ENCODE measurements around the gene ATG2B. TPM values are rescaled to one million over a fixed set of nuclear protein-coding genes. Genes with fewer than 3 reads are reported as not detected.

The ATG2B gene
- total and polyA plus RNA-seq, 4 experiments from 2014 or later = 1.0 to 37.8 (median 15.8) TPM

GRCh38 chr14:96229315-96229714, 133.8 kb downstream of the ATG2B start:
- no peaks in the 10 kb centered on the region for H3K36me3 ChIP-seq (ENCODE audit: insufficient read depth, low read length)
- Mint-ChIP-seq H3K4me1 (no peaks in the 10 kb centered on the region), H3K9me3 (peaks cover 0 to 7% (median 4%) of the 10 kb centered on the region in 8 donors), H3K27ac (no peak overlapping the region), H3K36me3 (no peaks in the 10 kb centered on the region), H3K27me3 (peaks cover 1 to 2% of the 10 kb centered on the region in 2 donors), H3K4me3 (no peak overlapping the region)
- no peaks in the 10 kb centered on the region for H3K4me1 ChIP-seq (ENCODE audit: insufficient read depth, low read length)
- H3K27me3 ChIP-seq (ENCODE audit: insufficient read depth, low read length) = no peaks in the 10 kb centered on the region
- CTCF ChIA-PET (ENCODE audit: partially characterized antibody) = no interaction called here
- no peak overlapping the region for H3K4me3 ChIP-seq (ENCODE audit: low read length in 2 of 2)
- POLR2A ChIA-PET (ENCODE audit: partially characterized antibody) = no interaction called here
- intact Hi-C loops (cut with micrococcal nuclease) = no loop called here
- no peaks in the 10 kb centered on the region for H3K9me3 ChIP-seq (ENCODE audit: control insufficient read depth in 1 of 2, low read length in 2 of 2)
- no peak overlapping the region for H3K27ac ChIP-seq (ENCODE audit: low read depth, low read length)
- no peak for DNase-seq

Other genes with a start within 250 kb of the ATG2B start
- not detected for gene BDKRB2, start 158.5 kb downstream of the ATG2B start, total RNA-seq
- gene BDKRB2, start 158.5 kb downstream of the ATG2B start, polyA plus RNA-seq = not detected
- gene BDKRB1, start 107.1 kb downstream of the ATG2B start, total RNA-seq = not detected
- gene BDKRB1, start 107.1 kb downstream of the ATG2B start, polyA plus RNA-seq = not detected
- 10 to 100 TPM; 24.3 to 25.3 TPM for gene GSKIP, start 185 bp upstream of the ATG2B start, total RNA-seq
- 10 to 100 TPM; 38.3 to 52.4 TPM for gene GSKIP, start 185 bp upstream of the ATG2B start, polyA plus RNA-seq
- gene AK7, start 28.8 kb upstream of the ATG2B start, total RNA-seq = under 1 TPM; 0.47 to 0.53 TPM
- gene AK7, start 28.8 kb upstream of the ATG2B start, polyA plus RNA-seq = under 1 TPM in 1 of 2 donors, not detected in 1; 0.08 TPM
- gene PAPOLA, start 139.0 kb upstream of the ATG2B start, total RNA-seq = 100 to 1,000 TPM; 236 to 244 TPM
- 10 to 100 TPM; 74.3 to 78.4 TPM for gene PAPOLA, start 139.0 kb upstream of the ATG2B start, polyA plus RNA-seq